CD4-positive, alpha-beta T cell (primary cell): Measurements from ENCODE around the gene GUK1. TPM values are rescaled to one million over a fixed set of nuclear protein-coding genes. Genes with fewer than 3 reads are reported as not detected.

ENCODE experiments used
- ATAC-seq: fragments of 200-7000 bp; cut with Tn5 transposase; one replicate; pipeline ENCODE4 v1.10.0; 2022; ENCODE audit warnings: mild to moderate bottlenecking; ENCODE audit not compliant: poor library complexity
- CTCF ChIA-PET: fragments of 350-600 bp; sonication (Branson Sonifier 250); formaldehyde crosslinking; loops from one replicate; lab custom pipeline; 2021; ENCODE audit warnings: antibody characterized with exemption, inconsistent platforms; lab: Charles Lee
- POLR2A ChIA-PET: fragments of 350-600 bp; sonication (Branson Sonifier 250); formaldehyde crosslinking; loops from one replicate; lab custom pipeline; 2021; ENCODE audit warnings: antibody characterized with exemption, inconsistent platforms; lab: Charles Lee
- DNase-seq, 14 experiments: peaks; one replicate each; pipeline ENCODE4 v3.0.0-alpha.2; 2013 to 2020; ENCODE audit warnings: mixed read lengths in 2 of 14
- H3K27ac ChIP-seq, 2 donors: one replicate each; pipeline versions ENCODE4 v1.5.1 to v1.7.0; 2013; ENCODE audit warnings: low read length in 2 of 2, low read depth in 1 of 2, mild to moderate bottlenecking in 1 of 2
- H3K27me3 ChIP-seq, 2 experiments: 1 replicate in 1 of 2; 2 replicates in 1 of 2; pipeline versions ENCODE4 v1.6.1 to v1.7.0; 2013; ENCODE audit warnings: low read length in 2 of 2, control low read depth in 1 of 2, mild to moderate bottlenecking in 1 of 2, moderate library complexity in 1 of 2; ENCODE audit not compliant: insufficient read depth in 2 of 2, control insufficient read depth in 1 of 2
- H3K36me3 ChIP-seq: one replicate; pipeline ENCODE4 v1.6.1; 2013; ENCODE audit warnings: low read length, control low read depth; ENCODE audit not compliant: insufficient read depth
- H3K4me1 ChIP-seq: one replicate; pipeline ENCODE4 v1.6.1; 2013; ENCODE audit warnings: low read length, control low read depth; ENCODE audit not compliant: insufficient read depth
- H3K4me3 ChIP-seq: one replicate; pipeline ENCODE4 v1.5.1; 2013; ENCODE audit warnings: mild to moderate bottlenecking, low read length, moderate library complexity
- H3K9me3 ChIP-seq, 2 experiments: 1 replicate in 1 of 2; 2 replicates in 1 of 2; pipeline versions ENCODE4 v1.6.1 to v1.7.0; 2013; ENCODE audit warnings: low read length in 2 of 2, mild to moderate bottlenecking in 2 of 2, control low read depth in 1 of 2, moderate library complexity in 1 of 2; ENCODE audit not compliant: control insufficient read depth in 1 of 2, insufficient read depth in 1 of 2
- H3K27ac Mint-ChIP-seq: one replicate; pipeline ENCODE4 v1.8.0; 2020; ENCODE audit warnings: mixed read lengths
- H3K27me3 Mint-ChIP-seq: one replicate; pipeline ENCODE4 v1.8.0; 2021; ENCODE audit warnings: mixed read lengths
- H3K36me3 Mint-ChIP-seq: one replicate; pipeline ENCODE4 v1.8.0; 2021; ENCODE audit warnings: low read depth, mixed read lengths
- H3K4me1 Mint-ChIP-seq: one replicate; pipeline ENCODE4 v1.8.0; 2021; ENCODE audit warnings: low read depth, mixed read lengths
- H3K4me3 Mint-ChIP-seq: one replicate; pipeline ENCODE4 v1.8.0; 2020; ENCODE audit warnings: mild to moderate bottlenecking, mixed read lengths
- H3K9me3 Mint-ChIP-seq: one replicate; pipeline ENCODE4 v1.8.0; 2020; ENCODE audit warnings: mixed read lengths
- intact Hi-C, 2 experiments: fragments of 100-400 bp; cut with DNase I in 1 of 2; cut with micrococcal nuclease in 1 of 2; formaldehyde crosslinking; loops; one replicate each; pipeline versions ENCODE4 v1.15.1 to v1.9.0; 2023 to 2025; cut with DNase I, micrococcal nuclease
- total RNA-seq, 174 experiments: library from RNA in 2 of 174; stranded (reverse) in 2 of 174; gene quantifications; one replicate each; pipeline ENCODE4 v1.2.3 and lab custom pipeline; 2021 to 2026
- TF ChIP-seq, protein P1 (sequence below): fragments of 200-600 bp; IDR thresholded peaks from one replicate; pipeline ENCODE4 v1.8.0; 2022; ENCODE audit warnings: antibody characterized with exemption, mild to moderate bottlenecking

GUK1 gene
- total RNA-seq, 2 experiments from 2014 or later: 373 to 378 TPM

- Mint-ChIP-seq H3K9me3 (no peaks in the 10 kb centered on the region), H3K4me3 (no peak overlapping the region), H3K36me3 (peaks cover 1% of the 10 kb centered on the region), H3K27ac (no peak overlapping the region), H3K27me3 (no peaks in the 10 kb centered on the region), H3K4me1 (peaks cover 18% of the 10 kb centered on the region)
- ChIA-PET CTCF (no interaction called here), POLR2A (no interaction called here)
- no peaks in the 10 kb centered on the region for H3K36me3 ChIP-seq
- ATAC-seq (no peak), DNase-seq (no peak)
- no peaks in the 10 kb centered on the region for H3K9me3 ChIP-seq
- intact Hi-C loops: no loop called here
- H3K4me3 ChIP-seq: no peak overlapping the region
- H3K27me3 ChIP-seq: no peaks in the 10 kb centered on the region
- TF ChIP-seq, protein P1, sequence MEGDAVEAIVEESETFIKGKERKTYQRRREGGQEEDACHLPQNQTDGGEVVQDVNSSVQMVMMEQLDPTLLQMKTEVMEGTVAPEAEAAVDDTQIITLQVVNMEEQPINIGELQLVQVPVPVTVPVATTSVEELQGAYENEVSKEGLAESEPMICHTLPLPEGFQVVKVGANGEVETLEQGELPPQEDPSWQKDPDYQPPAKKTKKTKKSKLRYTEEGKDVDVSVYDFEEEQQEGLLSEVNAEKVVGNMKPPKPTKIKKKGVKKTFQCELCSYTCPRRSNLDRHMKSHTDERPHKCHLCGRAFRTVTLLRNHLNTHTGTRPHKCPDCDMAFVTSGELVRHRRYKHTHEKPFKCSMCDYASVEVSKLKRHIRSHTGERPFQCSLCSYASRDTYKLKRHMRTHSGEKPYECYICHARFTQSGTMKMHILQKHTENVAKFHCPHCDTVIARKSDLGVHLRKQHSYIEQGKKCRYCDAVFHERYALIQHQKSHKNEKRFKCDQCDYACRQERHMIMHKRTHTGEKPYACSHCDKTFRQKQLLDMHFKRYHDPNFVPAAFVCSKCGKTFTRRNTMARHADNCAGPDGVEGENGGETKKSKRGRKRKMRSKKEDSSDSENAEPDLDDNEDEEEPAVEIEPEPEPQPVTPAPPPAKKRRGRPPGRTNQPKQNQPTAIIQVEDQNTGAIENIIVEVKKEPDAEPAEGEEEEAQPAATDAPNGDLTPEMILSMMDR: no peak
- no peak overlapping the region for H3K27ac ChIP-seq
- H3K4me1 ChIP-seq: peaks cover 24% of the 10 kb centered on the region
Observed at GRCh38 chr1:228190778-228191177, 50.7 kb downstream of the GUK1 start.

- CTCF ChIA-PET: no interaction called here
- Histone ChIP-seq H3K4me3 (no peak overlapping the region), H3K4me1 (peaks cover 6% of the 10 kb centered on the region), H3K27me3 (no peaks in the 10 kb centered on the region), H3K36me3 (no peaks in the 10 kb centered on the region), H3K9me3 (peaks cover 6 to 10% of the 10 kb centered on the region in 2 experiments), H3K27ac (no peak overlapping the region)
- Mint-ChIP-seq H3K4me1 (no peaks in the 10 kb centered on the region), H3K9me3 (peaks cover 7% of the 10 kb centered on the region), H3K4me3 (no peak overlapping the region), H3K27me3 (no peaks in the 10 kb centered on the region), H3K27ac (no peak overlapping the region), H3K36me3 (peaks cover 14% of the 10 kb centered on the region)
- intact Hi-C loops: no loop called here
- no peak for ATAC-seq
- TF ChIP-seq, protein P1: no peak
- DNase-seq: no peak
- POLR2A ChIA-PET: no interaction called here
Observed at GRCh38 chr1:228194436-228194835, 54.4 kb downstream of the GUK1 start.

DNA sequence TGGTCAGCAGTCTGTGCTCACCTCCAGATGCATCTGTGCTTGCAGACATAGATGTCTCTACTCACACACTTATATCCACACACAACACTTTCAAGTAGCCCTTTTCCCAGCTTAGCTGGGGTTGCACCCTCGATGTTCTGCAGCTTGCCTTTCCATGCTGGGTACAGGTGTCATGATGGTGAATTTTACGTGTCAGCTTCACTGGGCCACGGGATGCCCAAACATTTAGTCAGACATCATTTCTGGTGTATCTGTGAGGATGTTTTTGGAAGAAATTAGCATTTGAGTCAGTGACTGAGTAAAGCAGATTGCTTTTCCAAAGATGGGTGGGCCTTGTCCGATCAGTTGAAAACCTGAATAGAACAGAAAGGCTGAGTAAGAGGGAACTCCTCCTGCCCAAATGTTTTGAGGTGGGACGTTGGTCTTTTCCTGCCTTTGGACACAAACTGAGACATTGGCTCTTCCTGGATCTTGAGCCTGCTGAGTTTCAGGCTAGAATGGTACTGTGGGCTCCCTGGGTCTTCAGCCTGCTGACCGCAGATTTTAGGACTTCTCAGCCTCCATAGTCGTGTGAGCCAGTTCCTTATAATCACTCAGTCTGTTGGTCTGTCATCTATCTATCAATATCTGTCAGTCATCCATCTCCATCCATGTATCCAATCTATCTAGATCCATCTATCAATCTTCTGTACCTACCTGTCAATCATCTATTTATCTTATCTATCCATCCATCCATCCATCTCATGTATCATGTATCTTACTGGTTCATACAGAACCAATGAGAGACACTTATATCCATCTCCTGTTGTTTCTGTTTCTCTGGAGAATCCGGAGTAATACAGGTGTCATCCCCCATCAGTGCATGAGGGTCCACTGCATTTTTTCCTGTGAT, 55.1 kb downstream of the GUK1 start:
- CTCF ChIA-PET: no interaction called here
- POLR2A ChIA-PET: no interaction called here
- Mint-ChIP-seq H3K27me3 (no peaks in the 10 kb centered on the region), H3K36me3 (peaks cover 19% of the 10 kb centered on the region), H3K4me1 (no peaks in the 10 kb centered on the region), H3K4me3 (no peak overlapping the region), H3K9me3 (peaks cover 10% of the 10 kb centered on the region), H3K27ac (no peak overlapping the region)
- Histone ChIP-seq H3K4me1 (no peaks in the 10 kb centered on the region), H3K4me3 (no peak overlapping the region), H3K36me3 (no peaks in the 10 kb centered on the region), H3K9me3 (peaks cover 6 to 17% of the 10 kb centered on the region in 2 experiments), H3K27ac (no peak overlapping the region), H3K27me3 (no peaks in the 10 kb centered on the region)
- no peak for DNase-seq
- intact Hi-C loops: no loop called here
- no peak for ATAC-seq
- TF ChIP-seq, protein P1: no peak
